Kidney (tissue), 14 donors: ENCODE data around the gene ZNF121. TPM values are rescaled to one million over a fixed set of nuclear protein-coding genes. Genes with fewer than 3 reads are reported as not detected.

Experiments used
- DNase-seq, 5 donors: peaks; one replicate each; pipeline ENCODE4 v3.0.0-alpha.2; 2013 to 2020
- FAIRE-seq: peaks from 2 replicates; lab custom pipeline; 2012; peaks lifted over from hg19 to GRCh38; lab: Jason Lieb, UNC
- H3K27ac ChIP-seq, 2 donors: one replicate each; pipeline ENCODE4 v1.7.0; 2013; ENCODE audit warnings: low read depth in 2 of 2, low read length in 2 of 2, inconsistent platforms in 1 of 2
- H3K27me3 ChIP-seq: one replicate; pipeline ENCODE4 v1.7.1; 2013; ENCODE audit warnings: low read length, inconsistent platforms; ENCODE audit not compliant: control insufficient read depth, insufficient read depth
- H3K36me3 ChIP-seq, 3 donors: one replicate each; pipeline versions ENCODE4 v1.7.0 to v1.7.1; 2013; ENCODE audit warnings: low read length in 3 of 3, control low read depth in 1 of 3, inconsistent platforms in 1 of 3; ENCODE audit not compliant: insufficient read depth in 3 of 3, control insufficient read depth in 2 of 3
- H3K4me1 ChIP-seq, 3 donors: one replicate each; pipeline versions ENCODE4 v1.7.0 to v1.7.1; 2013; ENCODE audit warnings: low read length in 3 of 3, inconsistent platforms in 1 of 3, low read depth in 1 of 3; ENCODE audit not compliant: control insufficient read depth in 2 of 3, insufficient read depth in 2 of 3
- H3K4me3 ChIP-seq, 3 donors: one replicate each; pipeline versions ENCODE4 v1.7.0 to v1.8.1; 2013; ENCODE audit warnings: low read length in 3 of 3, control low read depth in 1 of 3, inconsistent platforms in 1 of 3
- H3K9ac ChIP-seq, 3 donors: one replicate each; pipeline versions ENCODE4 v1.7.0 to v1.7.1; 2013; ENCODE audit warnings: low read length in 3 of 3, control low read depth in 1 of 3, inconsistent platforms in 1 of 3
- H3K9me3 ChIP-seq, 3 donors: one replicate each; pipeline versions ENCODE4 v1.7.0 to v1.7.1; 2013; ENCODE audit warnings: low read length in 3 of 3, control low read depth in 1 of 3, inconsistent platforms in 1 of 3; ENCODE audit not compliant: control insufficient read depth in 2 of 3, insufficient read depth in 1 of 3
- CTCF ChIP-seq: IDR thresholded peaks from 3 replicates; pipeline ENCODE4 v1.5.1; 2012; ENCODE audit warnings: mild to moderate bottlenecking, moderate library complexity, borderline replicate concordance; ENCODE audit not compliant: insufficient read depth; ENCODE audit errors: extremely low read depth
- intact Hi-C: fragments of 100-400 bp; cut with DNase I; formaldehyde crosslinking; loops from one replicate; pipeline ENCODE4 v1.11.1; 2022
- polyA plus RNA-seq: library from polyadenylated mRNA; stranded (reverse); fragments of 350-450 nt; fragmentation: Illumina TruSeq; extraction: RNeasy Lipid Tissue Mini Kit (QIAGEN cat#74804); gene quantifications from one replicate; pipeline ENCODE4 v1.2.3, GENCODE V29; 2014; ENCODE audit warnings: low read depth, low replicate concordance; ENCODE audit not compliant: insufficient read depth
- total RNA-seq: library from RNA; stranded (reverse); fragmentation: NEBNext Ultra II Directional; extraction: Animal tissue kit (Norgen Biotek cat#: 25700); gene quantifications from one replicate; pipeline ENCODE4 v1.2.1, GENCODE V29; 2021
- donor health status: control.
- donor health status: control.
- donor health status: control.
- donor health status: control.
- donor health status: control.
- donor health status: DM: yes; HTN: yes; CAD: no.
- donor health status: Normal renal cell carcinoma (clear cell type).

ZNF121 gene
- total and polyA plus RNA-seq, 2 donors from 2014 or later: 2.8 to 40.3 TPM

- peaks cover 34 to 49% (median 41%) of the 10 kb centered on the region in 3 donors for H3K36me3 ChIP-seq
- no peak for DNase-seq
- H3K27ac ChIP-seq: no peak overlapping the region
- H3K4me1 ChIP-seq: no peaks in the 10 kb centered on the region
- no peak overlapping the region for H3K4me3 ChIP-seq
- intact Hi-C loops: no loop called here
- no peak for FAIRE-seq
- H3K27me3 ChIP-seq: no peaks in the 10 kb centered on the region
- TF ChIP-seq CTCF: no peak
- H3K9ac ChIP-seq: no peak overlapping the region
- peaks cover 10 to 38% (median 11%) of the 10 kb centered on the region in 3 donors for H3K9me3 ChIP-seq
Measured at GRCh38 chr19:9535934-9536333, 48.4 kb downstream of the ZNF121 start.

- H3K27ac ChIP-seq: no peak overlapping the region
- peaks cover 65 to 85% (median 71%) of the 10 kb centered on the region in 3 donors for H3K36me3 ChIP-seq
- intact Hi-C loops: no loop called here
- no peak overlapping the region for H3K4me3 ChIP-seq
- no peak for TF ChIP-seq CTCF
- H3K4me1 ChIP-seq: no peaks in the 10 kb centered on the region
- peaks cover 38 to 73% (median 44%) of the 10 kb centered on the region in 3 donors for H3K9me3 ChIP-seq
- FAIRE-seq (no peak), DNase-seq (no peak)
- H3K27me3 ChIP-seq: no peaks in the 10 kb centered on the region
- H3K9ac ChIP-seq: no peak overlapping the region
Measured at GRCh38 chr19:9531933-9532332, 52.4 kb downstream of the ZNF121 start.

- FAIRE-seq: no peak
- H3K4me1 ChIP-seq: no peaks in the 10 kb centered on the region
- no peaks in the 10 kb centered on the region for H3K27me3 ChIP-seq
Measured at GRCh38 chr19:9528757-9529336, 55.5 kb downstream of the ZNF121 start.

More at GRCh38 chr19:9528757-9529336, 55.5 kb downstream of the ZNF121 start:
- TF ChIP-seq CTCF: no peak
- Histone ChIP-seq H3K4me3 (peak overlapping the region in 2 of 3 donors; percentile 18 to 68), H3K27ac (no peak overlapping the region), H3K9me3 (peaks cover 37 to 83% (median 62%) of the 10 kb centered on the region in 3 donors), H3K9ac (no peak overlapping the region), H3K36me3 (peaks cover 54 to 72% (median 59%) of the 10 kb centered on the region in 3 donors)
- intact Hi-C loops: no loop called here
- DNase-seq: no peak
